HS-27A (cell line): ENCODE data around the gene C10orf88.

Experiments used
- DNase-seq: peaks from one replicate; pipeline ENCODE4 v3.0.0-alpha.2; 2012; ENCODE audit warnings: low read depth, missing footprints

Gene C10orf88

GRCh38 chr10:122953902-122954730 lies at the start of gene C10orf88:
C10orf88 (minus strand) TSS chr10:122954227; CDS start chr10:122954178, 49 bp downstream.
- DNase-seq = peak; percentile 79

- DNase-seq = no peak
These were observed 47.3 kb upstream of the C10orf88 start for GRCh38 chr10:123001370-123001769.

GRCh38 chr10:123000155-123000554 lies 46.1 kb upstream of the C10orf88 start:
- DNase-seq = no peak

- no peak for DNase-seq
These were observed 45.3 kb upstream of the C10orf88 start for GRCh38 chr10:122999347-122999746.

GRCh38 chr10:122998934-122999333 lies 44.9 kb upstream of the C10orf88 start:
- no peak for DNase-seq

- DNase-seq = no peak
These were observed 44.4 kb upstream of the C10orf88 start for GRCh38 chr10:122998360-122998917.

GRCh38 chr10:122997864-122998263 lies 43.8 kb upstream of the C10orf88 start:
- DNase-seq = no peak

GRCh38 chr10:122995936-122996335 lies 41.9 kb upstream of the C10orf88 start:
- DNase-seq = no peak

GRCh38 chr10:122993797-122994336 lies 39.8 kb upstream of the C10orf88 start:
- DNase-seq = no peak

GRCh38 chr10:122992031-122992585 lies 38.1 kb upstream of the C10orf88 start:
- DNase-seq = no peak

GRCh38 chr10:122990278-122990677 lies 36.3 kb upstream of the C10orf88 start:
- DNase-seq = no peak

- DNase-seq = no peak
These were observed 34.5 kb upstream of the C10orf88 start for GRCh38 chr10:122988501-122988900.

GRCh38 chr10:122986335-122986734 lies 32.3 kb upstream of the C10orf88 start:
- no peak for DNase-seq

- no peak for DNase-seq
These were observed 30.7 kb upstream of the C10orf88 start for GRCh38 chr10:122984708-122985107.

- no peak for DNase-seq
These were observed 29.9 kb upstream of the C10orf88 start for GRCh38 chr10:122983898-122984297.

GRCh38 chr10:122981066-122981464 lies 27.0 kb upstream of the C10orf88 start:
- DNase-seq = no peak

- peak; percentile 48 for DNase-seq
These were observed 26.4 kb upstream of the C10orf88 start, which contains the start of gene PSTK for GRCh38 chr10:122980209-122981065. PSTK (plus strand) TSS chr10:122980401; CDS start chr10:122980480, 79 bp downstream.

- no peak for DNase-seq
These were observed 20.6 kb upstream of the C10orf88 start for GRCh38 chr10:122974543-122975064.

GRCh38 chr10:122974023-122974422 lies 20.0 kb upstream of the C10orf88 start:
- DNase-seq = no peak

- no peak for DNase-seq
These were observed 14.7 kb upstream of the C10orf88 start for GRCh38 chr10:122968698-122969097.

- DNase-seq = no peak
These were observed 12.9 kb upstream of the C10orf88 start for GRCh38 chr10:122966879-122967278.

GRCh38 chr10:122962405-122962804 lies 8.4 kb upstream of the C10orf88 start:
- no peak for DNase-seq
